HL-60 (cell line): ENCODE results near the gene NCOR1.

Source experiments
- GABPA ChIP-seq: IDR thresholded peaks from 2 replicates; pipeline ENCODE4 v1.6.1; 2012; ENCODE audit warnings: low read depth
- POLR2AphosphoS5 ChIP-seq: IDR thresholded peaks from 2 replicates; pipeline ENCODE4 v1.6.1; 2012; ENCODE audit warnings: low read depth
- SPI1 ChIP-seq: IDR thresholded peaks from 2 replicates; pipeline ENCODE4 v1.6.1; 2012; ENCODE audit warnings: low read depth, mild to moderate bottlenecking, borderline replicate concordance
- TF ChIP-seq, protein P1 (sequence below): IDR thresholded peaks from one replicate; pipeline ENCODE4 v1.5.1; 2011; ENCODE audit warnings: low read length, control low read depth, inconsistent platforms; ENCODE audit not compliant: insufficient read depth
- TF ChIP-seq, protein P2 (sequence below): IDR thresholded peaks from 2 replicates; pipeline ENCODE4 v1.6.1; 2012; ENCODE audit warnings: low read depth; ENCODE audit not compliant: insufficient replicate concordance

GRCh38 chr17:16040710-16041251 is 174.6 kb downstream of the NCOR1 start:
- TF ChIP-seq, protein P1, sequence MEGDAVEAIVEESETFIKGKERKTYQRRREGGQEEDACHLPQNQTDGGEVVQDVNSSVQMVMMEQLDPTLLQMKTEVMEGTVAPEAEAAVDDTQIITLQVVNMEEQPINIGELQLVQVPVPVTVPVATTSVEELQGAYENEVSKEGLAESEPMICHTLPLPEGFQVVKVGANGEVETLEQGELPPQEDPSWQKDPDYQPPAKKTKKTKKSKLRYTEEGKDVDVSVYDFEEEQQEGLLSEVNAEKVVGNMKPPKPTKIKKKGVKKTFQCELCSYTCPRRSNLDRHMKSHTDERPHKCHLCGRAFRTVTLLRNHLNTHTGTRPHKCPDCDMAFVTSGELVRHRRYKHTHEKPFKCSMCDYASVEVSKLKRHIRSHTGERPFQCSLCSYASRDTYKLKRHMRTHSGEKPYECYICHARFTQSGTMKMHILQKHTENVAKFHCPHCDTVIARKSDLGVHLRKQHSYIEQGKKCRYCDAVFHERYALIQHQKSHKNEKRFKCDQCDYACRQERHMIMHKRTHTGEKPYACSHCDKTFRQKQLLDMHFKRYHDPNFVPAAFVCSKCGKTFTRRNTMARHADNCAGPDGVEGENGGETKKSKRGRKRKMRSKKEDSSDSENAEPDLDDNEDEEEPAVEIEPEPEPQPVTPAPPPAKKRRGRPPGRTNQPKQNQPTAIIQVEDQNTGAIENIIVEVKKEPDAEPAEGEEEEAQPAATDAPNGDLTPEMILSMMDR = no peak
- TF ChIP-seq GABPA = no peak
- TF ChIP-seq, protein P2, sequence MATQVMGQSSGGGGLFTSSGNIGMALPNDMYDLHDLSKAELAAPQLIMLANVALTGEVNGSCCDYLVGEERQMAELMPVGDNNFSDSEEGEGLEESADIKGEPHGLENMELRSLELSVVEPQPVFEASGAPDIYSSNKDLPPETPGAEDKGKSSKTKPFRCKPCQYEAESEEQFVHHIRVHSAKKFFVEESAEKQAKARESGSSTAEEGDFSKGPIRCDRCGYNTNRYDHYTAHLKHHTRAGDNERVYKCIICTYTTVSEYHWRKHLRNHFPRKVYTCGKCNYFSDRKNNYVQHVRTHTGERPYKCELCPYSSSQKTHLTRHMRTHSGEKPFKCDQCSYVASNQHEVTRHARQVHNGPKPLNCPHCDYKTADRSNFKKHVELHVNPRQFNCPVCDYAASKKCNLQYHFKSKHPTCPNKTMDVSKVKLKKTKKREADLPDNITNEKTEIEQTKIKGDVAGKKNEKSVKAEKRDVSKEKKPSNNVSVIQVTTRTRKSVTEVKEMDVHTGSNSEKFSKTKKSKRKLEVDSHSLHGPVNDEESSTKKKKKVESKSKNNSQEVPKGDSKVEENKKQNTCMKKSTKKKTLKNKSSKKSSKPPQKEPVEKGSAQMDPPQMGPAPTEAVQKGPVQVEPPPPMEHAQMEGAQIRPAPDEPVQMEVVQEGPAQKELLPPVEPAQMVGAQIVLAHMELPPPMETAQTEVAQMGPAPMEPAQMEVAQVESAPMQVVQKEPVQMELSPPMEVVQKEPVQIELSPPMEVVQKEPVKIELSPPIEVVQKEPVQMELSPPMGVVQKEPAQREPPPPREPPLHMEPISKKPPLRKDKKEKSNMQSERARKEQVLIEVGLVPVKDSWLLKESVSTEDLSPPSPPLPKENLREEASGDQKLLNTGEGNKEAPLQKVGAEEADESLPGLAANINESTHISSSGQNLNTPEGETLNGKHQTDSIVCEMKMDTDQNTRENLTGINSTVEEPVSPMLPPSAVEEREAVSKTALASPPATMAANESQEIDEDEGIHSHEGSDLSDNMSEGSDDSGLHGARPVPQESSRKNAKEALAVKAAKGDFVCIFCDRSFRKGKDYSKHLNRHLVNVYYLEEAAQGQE = no peak
- no peak for TF ChIP-seq POLR2AphosphoS5
- no peak for TF ChIP-seq SPI1
